Hepatocyte (in vitro differentiated cells): ENCODE results near the gene TMC5.
"Not testable (repeated sequence)": the region's sequence is repeated elsewhere in the genome, so short reads cannot be mapped to it uniquely, and the experiment has no call there.

Experiments used
- EZH2 ChIP-seq: fragments of 200-600 bp; sonication (generic); IDR thresholded peaks from 2 replicates; pipeline ENCODE4 v1.6.1; 2016; ENCODE audit warnings: antibody characterized with exemption, mild to moderate bottlenecking, borderline replicate concordance
- TF ChIP-seq, protein P1 (sequence below): fragments of 200-600 bp; sonication (generic); IDR thresholded peaks from 2 replicates; pipeline ENCODE4 v1.5.1; 2016; ENCODE audit warnings: antibody characterized with exemption, mild to moderate bottlenecking; ENCODE audit not compliant: poor library complexity

DNA sequence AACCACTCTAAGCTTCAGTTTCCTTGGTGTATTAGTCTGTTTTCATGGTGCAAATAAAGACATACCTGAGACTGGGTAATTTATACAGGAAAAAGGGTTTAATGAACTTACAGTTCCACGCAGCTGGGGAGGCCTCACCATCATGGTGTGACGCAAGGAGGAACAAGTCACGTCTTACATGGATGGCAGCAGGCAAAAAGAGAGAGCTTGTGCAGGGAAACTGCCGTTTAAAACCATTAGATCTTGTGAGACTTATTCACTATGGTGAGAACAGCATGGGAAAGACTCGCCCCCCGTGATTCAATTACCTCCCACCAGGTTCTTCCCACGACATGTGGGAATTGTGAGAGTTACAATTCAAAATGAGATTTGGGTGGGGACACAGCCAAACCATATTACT, 45.1 kb upstream of the TMC5 start:
- TF ChIP-seq, protein P1, sequence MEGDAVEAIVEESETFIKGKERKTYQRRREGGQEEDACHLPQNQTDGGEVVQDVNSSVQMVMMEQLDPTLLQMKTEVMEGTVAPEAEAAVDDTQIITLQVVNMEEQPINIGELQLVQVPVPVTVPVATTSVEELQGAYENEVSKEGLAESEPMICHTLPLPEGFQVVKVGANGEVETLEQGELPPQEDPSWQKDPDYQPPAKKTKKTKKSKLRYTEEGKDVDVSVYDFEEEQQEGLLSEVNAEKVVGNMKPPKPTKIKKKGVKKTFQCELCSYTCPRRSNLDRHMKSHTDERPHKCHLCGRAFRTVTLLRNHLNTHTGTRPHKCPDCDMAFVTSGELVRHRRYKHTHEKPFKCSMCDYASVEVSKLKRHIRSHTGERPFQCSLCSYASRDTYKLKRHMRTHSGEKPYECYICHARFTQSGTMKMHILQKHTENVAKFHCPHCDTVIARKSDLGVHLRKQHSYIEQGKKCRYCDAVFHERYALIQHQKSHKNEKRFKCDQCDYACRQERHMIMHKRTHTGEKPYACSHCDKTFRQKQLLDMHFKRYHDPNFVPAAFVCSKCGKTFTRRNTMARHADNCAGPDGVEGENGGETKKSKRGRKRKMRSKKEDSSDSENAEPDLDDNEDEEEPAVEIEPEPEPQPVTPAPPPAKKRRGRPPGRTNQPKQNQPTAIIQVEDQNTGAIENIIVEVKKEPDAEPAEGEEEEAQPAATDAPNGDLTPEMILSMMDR = not testable (repeated sequence)
- not testable (repeated sequence) for TF ChIP-seq EZH2
